GM19351 (cell line): ENCODE data around the gene TAOK2.
A peak's percentile ranks its signal among the peaks of the same experiment; 100 is the strongest.

Source experiments
- ATAC-seq: cut with Tn5 transposase; IDR thresholded peaks from one replicate; pipeline ENCODE4 v1.9.1; 2021; ENCODE audit warnings: mild to moderate bottlenecking, moderate library complexity; ENCODE audit not compliant: unreplicated experiment

Gene TAOK2

DNA sequence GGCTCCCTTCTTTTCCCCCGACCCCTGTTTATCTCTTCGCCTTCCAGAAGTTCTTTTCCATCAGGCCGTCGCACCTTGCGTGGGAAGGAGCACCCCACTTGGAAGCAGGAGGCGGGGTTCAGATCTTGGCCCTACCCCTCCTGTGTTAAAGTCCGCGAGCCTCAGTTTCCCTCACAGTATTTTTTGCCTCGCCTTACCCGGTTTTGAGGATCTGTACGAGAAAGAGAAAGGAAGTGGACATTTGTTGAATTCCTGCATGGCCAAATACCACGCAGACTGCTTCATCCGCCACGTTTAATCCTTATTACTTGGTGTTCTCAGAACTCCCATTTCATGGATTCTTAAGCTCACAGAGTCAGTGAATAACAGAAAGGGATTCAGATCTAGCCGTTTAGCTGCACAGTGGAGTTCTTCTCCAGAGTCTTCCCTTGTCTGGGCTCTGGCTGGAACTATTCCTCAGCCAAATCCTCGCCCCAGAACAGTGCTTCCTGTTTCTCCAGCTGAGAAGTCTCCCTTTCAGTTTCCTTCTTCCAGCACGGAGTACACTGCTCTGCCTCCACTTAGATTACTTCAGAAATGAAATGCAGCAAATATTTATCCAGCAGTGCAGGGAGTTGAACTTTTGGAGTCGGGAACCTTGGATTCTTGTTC, 11.2 kb upstream of the TAOK2 start:
- no peak for ATAC-seq

GRCh38 chr16:29963021-29963743, 10.5 kb upstream of the TAOK2 start:
- no peak for ATAC-seq

- ATAC-seq, result no peak
Measured at GRCh38 chr16:29968205-29968604, 5.5 kb upstream of the TAOK2 start.

DNA sequence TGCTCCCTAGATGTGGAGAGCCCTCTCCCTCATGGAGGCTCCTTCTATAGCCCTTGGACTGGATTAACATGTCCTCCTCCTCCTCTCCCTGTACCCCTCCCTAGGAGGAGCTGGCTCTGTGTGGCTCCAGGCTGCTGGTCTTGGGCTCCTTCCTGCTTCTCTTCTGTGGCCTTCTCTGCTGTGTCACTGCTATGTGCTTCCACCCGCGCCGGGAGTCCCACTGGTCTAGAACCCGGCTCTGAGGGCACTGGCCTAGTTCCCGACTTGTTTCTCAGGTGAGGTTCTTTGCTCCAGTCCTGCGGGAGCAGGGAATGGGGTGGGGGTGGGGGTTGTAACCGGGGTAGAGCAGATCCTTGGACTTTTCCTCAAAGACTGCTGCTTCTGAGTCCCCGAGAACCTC, 2.4 kb upstream of the TAOK2 start:
- no peak for ATAC-seq

DNA sequence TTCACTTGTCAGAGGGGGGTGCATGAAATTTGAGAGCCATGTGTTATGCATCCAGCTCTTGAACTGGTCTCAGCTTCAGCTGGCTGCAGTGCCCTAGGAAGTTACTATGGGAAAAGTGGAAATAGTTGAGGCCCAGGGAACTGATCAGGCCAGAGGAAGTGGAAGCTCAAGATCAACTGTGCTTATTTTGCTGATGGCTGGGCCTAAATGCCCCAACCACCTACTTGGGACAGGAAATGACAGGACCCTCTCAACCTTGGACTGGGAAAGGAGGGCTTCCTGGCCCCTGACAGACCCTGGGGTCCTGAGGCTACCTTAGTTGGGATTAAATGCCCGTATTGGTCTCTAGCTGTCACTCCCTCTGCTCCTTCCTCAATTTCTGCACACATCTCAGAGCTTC, 1.2 kb upstream of the TAOK2 start:
- no peak for ATAC-seq

DNA sequence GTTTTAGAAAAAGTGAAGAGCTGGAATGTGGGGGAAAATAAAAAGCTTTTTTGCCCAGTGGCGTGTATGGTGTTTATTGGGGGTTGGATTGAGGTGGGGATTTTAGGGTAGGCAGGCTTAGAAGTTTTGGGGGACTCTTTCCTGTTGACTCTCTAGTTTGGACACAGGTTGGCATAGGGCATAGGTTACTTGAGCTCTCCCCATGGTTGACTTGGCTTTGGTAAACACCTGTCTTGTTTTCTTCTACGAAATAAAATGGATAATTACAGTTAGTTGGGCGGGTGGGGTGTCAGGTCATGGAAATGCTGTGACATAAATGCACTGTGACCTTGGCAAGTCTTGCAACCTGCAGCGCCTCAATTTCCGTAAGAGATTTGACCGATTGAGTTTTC, 680 bp upstream of the TAOK2 start:
- ATAC-seq, result no peak

- peak; percentile 7 for ATAC-seq
Measured at GRCh38 chr16:29974291-29975133, 844 bp downstream of the TAOK2 start.

DNA sequence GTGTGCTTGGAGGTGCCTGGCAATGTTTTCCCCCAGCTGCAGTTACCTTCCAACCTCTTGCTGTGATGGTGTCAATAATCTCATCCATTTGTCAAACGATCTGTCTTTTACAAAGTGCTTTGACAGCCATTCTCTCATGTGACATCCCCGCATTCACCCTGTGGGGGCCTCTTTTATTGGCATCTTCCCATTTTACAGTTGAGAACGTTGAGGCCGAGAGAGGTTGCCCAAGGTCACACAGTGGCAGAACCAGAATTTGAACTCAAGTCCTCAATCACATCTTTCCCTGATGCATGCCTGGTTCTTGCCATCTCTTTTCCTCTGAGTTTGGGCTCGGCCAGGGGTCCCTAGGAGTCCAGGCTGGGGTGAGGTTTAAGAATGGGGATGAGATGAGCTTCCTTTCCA, 1.5 kb downstream of the TAOK2 start:
- ATAC-seq, result no peak

GRCh38 chr16:29975811-29976511, 2.3 kb downstream of the TAOK2 start:
- ATAC-seq, result no peak

DNA sequence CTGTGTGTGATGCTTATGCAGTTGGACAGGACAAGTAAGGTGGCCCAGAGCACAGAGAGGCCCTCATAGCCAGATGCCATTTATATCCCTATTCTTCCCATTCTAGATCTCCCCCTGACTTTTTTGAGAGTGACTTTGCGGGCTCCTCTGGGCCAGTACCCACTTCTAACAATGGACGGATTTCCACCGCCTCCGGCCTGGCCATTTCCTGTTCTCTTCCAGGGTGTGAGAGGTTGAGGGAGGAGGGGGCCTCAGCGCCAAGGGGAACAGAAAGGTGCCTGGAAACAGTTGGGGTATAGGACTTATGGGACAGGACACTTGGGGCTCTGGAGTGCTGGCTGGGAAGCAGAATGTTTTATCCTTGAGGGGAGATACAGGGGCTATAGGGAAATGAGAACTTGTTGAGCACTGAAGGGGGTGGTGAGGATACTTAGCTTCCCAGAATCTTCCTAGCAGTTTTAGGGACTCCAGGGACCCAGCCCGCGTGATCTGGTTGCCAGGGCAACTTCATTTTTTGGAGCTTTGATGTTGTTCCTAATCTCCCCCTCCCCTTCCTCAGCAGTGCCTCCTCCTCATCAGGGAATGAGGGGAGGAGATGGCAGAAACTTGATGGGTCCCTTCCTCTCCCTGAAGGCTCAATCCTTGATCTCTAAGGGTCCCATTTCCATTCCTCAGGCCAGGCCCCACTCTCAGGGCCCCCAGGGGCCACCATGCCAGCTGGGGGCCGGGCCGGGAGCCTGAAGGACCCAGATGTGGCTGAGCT, 3.6 kb downstream of the TAOK2 start:
- ATAC-seq, result no peak

- no peak for ATAC-seq
Measured at GRCh38 chr16:29978081-29978480, 4.4 kb downstream of the TAOK2 start.

DNA sequence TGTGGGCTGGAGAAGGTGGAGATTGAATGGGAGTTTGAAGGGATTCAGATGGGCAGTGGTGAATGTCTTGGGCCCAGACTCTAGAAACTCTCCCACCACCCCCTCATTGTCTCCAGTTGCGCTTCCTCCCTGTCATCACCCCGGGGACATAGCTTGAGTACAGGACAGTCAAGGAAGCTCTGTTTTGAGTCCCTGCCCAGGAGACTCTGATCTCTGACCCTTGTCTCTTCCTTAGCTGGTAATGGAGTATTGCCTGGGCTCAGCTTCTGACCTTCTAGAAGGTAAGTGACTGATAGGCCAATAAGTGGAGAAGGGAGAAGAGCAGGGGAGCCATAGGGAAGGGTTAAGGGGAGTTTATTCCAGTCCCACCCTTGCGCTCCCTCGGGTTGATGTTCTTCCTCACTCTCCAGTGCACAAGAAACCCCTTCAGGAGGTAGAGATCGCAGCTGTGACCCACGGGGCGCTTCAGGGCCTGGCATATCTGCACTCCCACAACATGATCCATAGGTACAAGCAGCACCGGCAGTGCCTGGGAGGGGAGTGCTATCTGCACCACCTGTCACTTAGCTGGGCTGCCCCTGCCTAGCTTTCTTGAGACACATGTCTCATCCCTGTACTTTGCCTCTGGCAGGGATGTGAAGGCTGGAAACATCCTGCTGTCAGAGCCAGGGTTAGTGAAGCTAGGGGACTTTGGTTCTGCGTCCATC, 5.0 kb downstream of the TAOK2 start:
- ATAC-seq, result no peak

- no peak for ATAC-seq
Measured at GRCh38 chr16:29982560-29983419, 9.1 kb downstream of the TAOK2 start.

GRCh38 chr16:29983420-29984136, 9.9 kb downstream of the TAOK2 start:
- no peak for ATAC-seq

DNA sequence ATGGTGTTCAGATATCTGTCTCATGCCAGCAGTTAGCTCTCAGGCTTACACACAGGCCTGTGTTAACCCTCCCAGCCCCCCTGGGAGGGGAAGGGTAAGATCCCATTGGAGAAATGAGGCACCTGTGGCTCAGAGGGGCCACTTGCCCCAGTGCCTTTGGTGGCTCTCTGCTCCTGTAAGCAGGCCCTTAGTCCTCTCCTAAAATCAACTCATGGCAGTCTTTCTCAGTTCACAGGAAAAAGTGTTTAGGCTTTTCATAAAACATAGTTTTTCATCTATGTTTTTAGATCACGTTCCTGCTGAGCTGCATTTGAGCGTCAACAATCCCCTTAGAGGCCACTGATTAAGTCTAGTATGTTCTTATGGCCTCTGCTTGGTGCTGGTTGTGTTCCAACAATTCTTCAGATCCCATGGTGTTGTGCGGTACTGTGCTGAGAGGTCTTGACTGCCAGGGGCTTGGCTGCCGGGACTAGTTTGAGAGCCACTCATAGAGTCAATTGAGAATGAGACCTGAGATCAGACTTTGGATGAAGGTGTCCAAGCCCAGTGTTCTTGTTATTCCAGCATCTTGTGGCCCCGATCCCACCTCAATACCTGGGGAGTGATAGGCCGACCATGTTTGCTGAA, 10.6 kb downstream of the TAOK2 start:
- no peak for ATAC-seq

DNA sequence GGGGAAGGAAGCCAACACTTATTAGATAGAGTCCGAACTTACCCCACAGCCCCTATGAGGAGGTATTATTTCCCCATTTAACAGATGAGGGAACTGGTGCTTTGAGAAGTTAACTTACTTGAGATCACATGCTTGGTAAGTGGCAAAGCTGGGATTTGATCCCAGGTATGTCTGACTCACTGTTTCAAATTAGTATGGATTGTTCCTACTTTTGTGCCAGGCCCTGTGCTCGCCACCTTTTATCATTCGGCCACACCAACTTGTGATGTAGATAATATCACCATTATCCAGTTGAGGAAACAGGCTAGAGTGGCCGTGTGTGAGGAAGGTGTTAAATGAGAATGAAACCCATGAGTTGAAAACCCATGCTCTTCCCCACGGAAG, 11.1 kb downstream of the TAOK2 start:
- no peak for ATAC-seq

GRCh38 chr16:29985271-29985811, 11.7 kb downstream of the TAOK2 start:
- no peak for ATAC-seq

DNA sequence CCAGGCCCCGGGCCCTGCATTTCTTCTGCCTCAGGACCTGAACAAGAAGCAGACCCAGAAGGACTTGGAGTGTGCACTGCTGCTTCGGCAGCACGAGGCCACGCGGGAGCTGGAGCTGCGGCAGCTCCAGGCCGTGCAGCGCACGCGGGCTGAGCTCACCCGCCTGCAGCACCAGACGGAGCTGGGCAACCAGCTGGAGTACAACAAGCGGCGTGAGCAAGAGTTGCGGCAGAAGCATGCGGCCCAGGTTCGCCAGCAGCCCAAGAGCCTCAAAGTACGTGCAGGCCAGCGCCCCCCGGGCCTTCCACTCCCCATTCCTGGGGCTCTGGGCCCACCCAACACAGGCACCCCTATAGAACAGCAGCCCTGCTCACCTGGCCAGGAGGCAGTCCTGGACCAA, 12.6 kb downstream of the TAOK2 start:
- ATAC-seq, result no peak
